IMR-90 (cell line): ENCODE data around the gene NFATC3. TPM values are rescaled to one million over a fixed set of nuclear protein-coding genes. Genes with fewer than 3 reads are reported as not detected.

Experiments
- ATAC-seq: fragments of 200-7000 bp; cut with Tn5 transposase; 2 replicates; pipeline ENCODE4 v1.9.1; 2020; ENCODE audit warnings: low read depth, mild to moderate bottlenecking, moderate library complexity
- BruUV-seq: library from RNA; stranded (reverse); fragments of 400-500 nt; replicated peaks from 2 replicates; lab custom pipeline; 2021; lab: Mats Ljungman, UMichigan
- CTCF ChIA-PET: fragments of 300-600 bp; formaldehyde crosslinking; extraction: SDS; loops from one replicate; lab custom pipeline; 2021; ENCODE audit warnings: antibody characterized with exemption; lab: Yijun Ruan, JAX
- POLR2A ChIA-PET: fragments of 300-600 bp; sonication (Branson Sonifier 250); formaldehyde crosslinking; loops from one replicate; lab custom pipeline; 2022; ENCODE audit warnings: antibody characterized with exemption; ENCODE audit not compliant: unreplicated experiment; lab: Charles Lee
- DNase-seq: peaks from one replicate; pipeline ENCODE4 v3.0.0; 2013
- H2AFZ ChIP-seq: replicated peaks from 2 replicates; pipeline ENCODE3; 2013; ENCODE audit warnings: low read length, mild to moderate bottlenecking; ENCODE audit not compliant: poor library complexity
- H2AK5ac ChIP-seq: 2 replicates; pipeline ENCODE4 v1.6.1; 2013; ENCODE audit warnings: low read depth, low read length, inconsistent platforms
- H2AK9ac ChIP-seq: replicated peaks from 2 replicates; pipeline ENCODE3; 2013; ENCODE audit warnings: mild to moderate bottlenecking, low read depth, low read length, moderate library complexity; ENCODE audit not compliant: poor library complexity
- H2BK120ac ChIP-seq: 2 replicates; pipeline ENCODE4 v1.6.1; 2013; ENCODE audit warnings: low read depth, low read length, inconsistent platforms
- H2BK15ac ChIP-seq: 3 replicates; pipeline ENCODE4 v1.6.1; 2013; ENCODE audit warnings: low read depth, low read length, inconsistent platforms
- H2BK20ac ChIP-seq: 2 replicates; pipeline ENCODE4 v1.6.1; 2013; ENCODE audit warnings: low read depth, mild to moderate bottlenecking, inconsistent platforms, low read length, moderate library complexity
- H2BK5ac ChIP-seq: 2 replicates; pipeline ENCODE4 v1.6.1; 2013; ENCODE audit warnings: mild to moderate bottlenecking, low read depth, low read length, inconsistent platforms; ENCODE audit not compliant: poor library complexity, severe bottlenecking
- H3K14ac ChIP-seq: replicated peaks from 2 replicates; pipeline ENCODE4 v1.6.1; 2013; ENCODE audit warnings: low read depth, low read length, inconsistent platforms
- H3K18ac ChIP-seq: 2 replicates; pipeline ENCODE4 v1.6.1; 2013; ENCODE audit warnings: low read depth, low read length, control low read depth
- H3K23ac ChIP-seq: 2 replicates; pipeline ENCODE4 v1.6.1; 2013; ENCODE audit warnings: low read depth, low read length, inconsistent platforms
- H3K27ac ChIP-seq: 2 replicates; pipeline ENCODE4 v1.5.1; 2013; ENCODE audit warnings: mild to moderate bottlenecking, control low read depth, low read length; ENCODE audit not compliant: insufficient read depth
- H3K27me3 ChIP-seq: 2 replicates; pipeline ENCODE4 v1.6.1; 2013; ENCODE audit warnings: low read length; ENCODE audit not compliant: control insufficient read depth, insufficient read depth
- H3K36me3 ChIP-seq: 2 replicates; pipeline ENCODE4 v1.6.1; 2013; ENCODE audit warnings: low read length, mixed read lengths; ENCODE audit not compliant: control insufficient read depth, insufficient read depth
- H3K4ac ChIP-seq: 2 replicates; pipeline ENCODE4 v1.6.1; 2013; ENCODE audit warnings: low read depth, low read length, inconsistent platforms
- H3K4me1 ChIP-seq: 2 replicates; pipeline ENCODE4 v1.6.1; 2013; ENCODE audit warnings: low read length, mixed read lengths; ENCODE audit not compliant: control insufficient read depth, insufficient read depth
- H3K4me2 ChIP-seq: 2 replicates; pipeline ENCODE4 v1.6.1; 2013; ENCODE audit warnings: low read depth, mild to moderate bottlenecking, control low read depth, low read length, moderate library complexity
- H3K4me3 ChIP-seq: 2 replicates; pipeline ENCODE4 v1.5.1; 2013; ENCODE audit warnings: low read depth, mild to moderate bottlenecking, control low read depth, low read length, moderate library complexity; ENCODE audit not compliant: insufficient read depth
- H3K56ac ChIP-seq: 2 replicates; pipeline ENCODE4 v1.6.1; 2013; ENCODE audit warnings: low read length, inconsistent platforms; ENCODE audit not compliant: insufficient read depth; ENCODE audit errors: extremely low read depth
- H3K79me1 ChIP-seq, 2 experiments: 2 replicates each; pipeline ENCODE4 v1.6.1; 2013; ENCODE audit warnings: low read length in 2 of 2, inconsistent platforms in 1 of 2, low read depth in 1 of 2
- H3K9ac ChIP-seq: 2 replicates; pipeline ENCODE4 v1.6.1; 2013; ENCODE audit warnings: low read depth, low read length, control low read depth
- H3K9me1 ChIP-seq: 2 replicates; pipeline ENCODE4 v1.6.1; 2013; ENCODE audit warnings: low read length, inconsistent platforms; ENCODE audit not compliant: insufficient read depth
- H3K9me3 ChIP-seq: 2 replicates; pipeline ENCODE4 v1.6.1; 2013; ENCODE audit warnings: low read length; ENCODE audit not compliant: control insufficient read depth, insufficient read depth
- H4K20me1 ChIP-seq: 2 replicates; pipeline ENCODE4 v1.6.1; 2013; ENCODE audit warnings: low read length, inconsistent platforms; ENCODE audit not compliant: insufficient read depth
- H4K5ac ChIP-seq: 2 replicates; pipeline ENCODE4 v1.6.1; 2013; ENCODE audit warnings: mild to moderate bottlenecking, low read depth, low read length, control low read depth
- H4K8ac ChIP-seq, 2 experiments: 2 replicates each; pipeline ENCODE4 v1.6.1; 2013; ENCODE audit warnings: low read depth in 2 of 2, low read length in 2 of 2, control low read depth in 1 of 2, inconsistent platforms in 1 of 2
- H4K91ac ChIP-seq: 2 replicates; pipeline ENCODE4 v1.6.1; 2013; ENCODE audit warnings: low read depth, low read length, inconsistent platforms; ENCODE audit not compliant: insufficient read depth
- CEBPB ChIP-seq: IDR thresholded peaks from 2 replicates; pipeline ENCODE4 v1.6.1; 2012; ENCODE audit warnings: low read depth, low read length, improper control_type of control experiment
- CHD1 ChIP-seq: IDR thresholded peaks from 2 replicates; pipeline ENCODE4 v1.6.1; 2012; ENCODE audit warnings: low read depth, low read length, improper control_type of control experiment
- MAFK ChIP-seq: IDR thresholded peaks from 2 replicates; pipeline ENCODE4 v1.6.1; 2012; ENCODE audit warnings: low read depth, low read length, improper control_type of control experiment
- POLR2A ChIP-seq: IDR thresholded peaks from 2 replicates; pipeline ENCODE4 v1.6.1; 2012; ENCODE audit warnings: mild to moderate bottlenecking, low read depth, low read length
- RAD21 ChIP-seq: IDR thresholded peaks from 2 replicates; pipeline ENCODE4 v1.6.1; 2012; ENCODE audit warnings: low read length, improper control_type of control experiment
- WGBS, 2 experiments: methylation state at CpG; one replicate each; pipeline versions ENCODE4 v1.1.5 to v1.1.7; 2013; ENCODE audit warnings: missing lambda C conversion rate in 2 of 2; ENCODE audit not compliant: insufficient read length in 1 of 2; ENCODE audit errors: extremely low coverage in 2 of 2; 5-methylcytosine and 5-hydroxymethylcytosine counted together
- dilution Hi-C: fragments of 300-500 bp; cut with HindIII; formaldehyde crosslinking; loops from one replicate; pipeline ENCODE4 v1.14.3; 2018; ENCODE audit warnings: low sequenced_read_pairs; ENCODE audit not compliant: unreplicated experiment
- in situ Hi-C: fragments of 300-500 bp; cut with MboI; formaldehyde crosslinking; loops from 3 replicates; pipeline ENCODE4 v1.14.3; 2019; ENCODE audit warnings: low sequenced_read_pairs, inconsistent platforms, mixed read lengths
- intact Hi-C: fragments of 100-400 bp; cut with micrococcal nuclease; formaldehyde crosslinking; loops from 2 replicates; pipeline ENCODE4 v1.10.0; 2022
- polyA plus RNA-seq, 3 experiments: library from polyadenylated mRNA; depleted of rRNA; stranded (reverse); fragments of >200 nt; gene quantifications; 2 replicates each; pipeline ENCODE4 v1.2.3, GENCODE V29; 2012; ENCODE audit warnings: low replicate concordance in 1 of 3
- total RNA-seq: library from RNA; depleted of rRNA; stranded (reverse); fragments of >200 nt; gene quantifications from 2 replicates; pipeline ENCODE4 v1.2.3, GENCODE V29; 2012
- TF ChIP-seq, protein P1 (sequence below): fragments of 150-350 bp; IDR thresholded peaks from 2 replicates; pipeline ENCODE4 v1.6.1; 2016; ENCODE audit warnings: low read depth, mild to moderate bottlenecking, low read length, moderate library complexity, borderline replicate concordance

The NFATC3 gene
- total and polyA plus RNA-seq, 2 of the 4 experiments (the other 2 are of a cell fraction), result 6.3 to 21.5 TPM

DNA sequence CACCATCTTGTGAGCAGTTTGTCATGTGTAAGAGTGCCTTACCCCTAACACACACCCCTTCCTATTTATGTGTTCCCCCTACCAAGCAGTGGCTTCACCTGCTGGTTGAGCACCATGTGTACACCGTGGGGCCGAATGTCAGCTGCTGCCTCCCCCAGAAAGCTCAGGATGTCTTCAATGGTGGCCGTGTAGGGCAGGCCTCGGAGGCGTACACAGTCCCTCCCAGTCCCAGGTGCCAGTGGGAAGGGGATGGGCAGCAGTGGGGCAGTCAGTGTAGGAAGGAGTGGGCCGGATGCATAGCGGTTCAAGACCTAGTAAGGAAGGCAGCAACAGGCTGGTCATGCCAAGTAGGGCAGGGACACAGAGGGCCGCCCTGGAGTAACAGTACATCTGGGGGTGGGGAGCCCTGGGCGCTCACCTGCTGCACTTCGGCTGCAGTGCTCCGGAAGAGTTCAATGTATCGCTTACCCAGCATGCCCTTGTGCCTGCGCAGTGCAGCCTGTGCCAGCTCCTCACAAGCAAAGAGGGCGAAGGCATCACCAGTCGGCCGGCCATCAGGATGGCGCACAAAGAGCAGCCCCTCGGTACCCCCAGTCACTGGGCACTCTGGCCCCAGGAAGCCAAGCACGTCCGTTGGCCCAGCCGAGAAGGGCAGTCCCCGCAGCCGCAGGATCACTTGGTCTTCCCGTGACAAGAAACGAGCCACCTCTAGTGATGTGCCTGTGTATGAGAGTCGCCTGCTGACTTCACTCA lies 146.4 kb downstream of the NFATC3 start:
- H3K4me2 ChIP-seq, result no peak overlapping the region
- peaks cover 0 to 7% of the 10 kb centered on the region in 2 experiments; a peak in 1 of 4 replicates for H3K79me1 ChIP-seq
- H3K9me1 ChIP-seq, result peaks cover 4% of the 10 kb centered on the region
- H3K9me3 ChIP-seq, result no peaks in the 10 kb centered on the region
- in situ Hi-C loops (no loop called here), intact Hi-C loops (no loop called here), dilution Hi-C loops (no loop called here)
- no peak overlapping the region for H3K56ac ChIP-seq
- H3K27ac ChIP-seq, result no peak overlapping the region
- TF ChIP-seq RAD21, result no peak
- TF ChIP-seq, protein P1, sequence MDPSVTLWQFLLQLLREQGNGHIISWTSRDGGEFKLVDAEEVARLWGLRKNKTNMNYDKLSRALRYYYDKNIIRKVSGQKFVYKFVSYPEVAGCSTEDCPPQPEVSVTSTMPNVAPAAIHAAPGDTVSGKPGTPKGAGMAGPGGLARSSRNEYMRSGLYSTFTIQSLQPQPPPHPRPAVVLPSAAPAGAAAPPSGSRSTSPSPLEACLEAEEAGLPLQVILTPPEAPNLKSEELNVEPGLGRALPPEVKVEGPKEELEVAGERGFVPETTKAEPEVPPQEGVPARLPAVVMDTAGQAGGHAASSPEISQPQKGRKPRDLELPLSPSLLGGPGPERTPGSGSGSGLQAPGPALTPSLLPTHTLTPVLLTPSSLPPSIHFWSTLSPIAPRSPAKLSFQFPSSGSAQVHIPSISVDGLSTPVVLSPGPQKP, result no peak
- TF ChIP-seq POLR2A, result no peak
- no peak for TF ChIP-seq CEBPB
- no peak for TF ChIP-seq CHD1
- no peak for TF ChIP-seq MAFK
- no peak overlapping the region for H3K9ac ChIP-seq
- DNase-seq (no peak), ATAC-seq (no peak)
- BruUV-seq, result no TSS peak
- H3K27me3 ChIP-seq, result no peaks in the 10 kb centered on the region
- H4K8ac ChIP-seq, result no peak overlapping the region
- no peak overlapping the region for H3K18ac ChIP-seq
- H4K20me1 ChIP-seq, result 0 out of 2 replicates have a peak, but pooled peaks cover 3% of the 10 kb centered on the region
- no peak overlapping the region for H2BK5ac ChIP-seq
- CTCF ChIA-PET, result no interaction called here
- no peak overlapping the region for H3K14ac ChIP-seq
- POLR2A ChIA-PET, result no interaction called here
- H2BK20ac ChIP-seq, result no peak overlapping the region
- H3K36me3 ChIP-seq, result peaks cover 6% of the 10 kb centered on the region
- H2BK120ac ChIP-seq, result no peak overlapping the region
- no peak overlapping the region for H3K4ac ChIP-seq
- peaks cover 5% of the 10 kb centered on the region for H3K4me1 ChIP-seq
- H2AK5ac ChIP-seq, result no peak overlapping the region
- H3K23ac ChIP-seq, result no peak overlapping the region
- no peak overlapping the region for H2BK15ac ChIP-seq
- H2AK9ac ChIP-seq, result peak overlapping the region; percentile 52
- 90% methylated on average over 11 of the region's 26 CpGs; no CpG with 5 or more reads in 1 of the 2 experiments for WGBS, 2 experiments
- H3K4me3 ChIP-seq, result no peak overlapping the region
- H4K91ac ChIP-seq, result no peak overlapping the region
- H4K5ac ChIP-seq, result no peak overlapping the region
- no peak overlapping the region for H2AFZ ChIP-seq
